Ishikawa (cell line): ENCODE measurements around the gene FGF14.

Source experiments
- FOXM1 ChIP-seq: IDR thresholded peaks from 2 replicates; pipeline ENCODE4 v1.6.1; 2012; ENCODE audit warnings: low read depth, borderline replicate concordance
- MAX ChIP-seq: IDR thresholded peaks from 2 replicates; pipeline ENCODE4 v1.6.1; 2012
- USF1 ChIP-seq: IDR thresholded peaks from 2 replicates; pipeline ENCODE4 v1.6.1; 2012
- YY1 ChIP-seq: IDR thresholded peaks from 2 replicates; pipeline ENCODE4 v1.6.1; 2012; ENCODE audit warnings: low read depth

GRCh38 chr13:102235689-102236088 is 166.2 kb downstream of the FGF14 start:
- TF ChIP-seq FOXM1 = no peak
- no peak for TF ChIP-seq MAX
- no peak for TF ChIP-seq USF1
- TF ChIP-seq YY1 = no peak
